Embryonic facial prominence (tissue), 1 donor: ENCODE measurements around the gene PCDHAC1.

ENCODE experiments used
- DNase-seq: peaks from one replicate; pipeline ENCODE4 v3.0.0-alpha.2; 2016; ENCODE audit errors: extremely low spot score

Gene PCDHAC1

DNA sequence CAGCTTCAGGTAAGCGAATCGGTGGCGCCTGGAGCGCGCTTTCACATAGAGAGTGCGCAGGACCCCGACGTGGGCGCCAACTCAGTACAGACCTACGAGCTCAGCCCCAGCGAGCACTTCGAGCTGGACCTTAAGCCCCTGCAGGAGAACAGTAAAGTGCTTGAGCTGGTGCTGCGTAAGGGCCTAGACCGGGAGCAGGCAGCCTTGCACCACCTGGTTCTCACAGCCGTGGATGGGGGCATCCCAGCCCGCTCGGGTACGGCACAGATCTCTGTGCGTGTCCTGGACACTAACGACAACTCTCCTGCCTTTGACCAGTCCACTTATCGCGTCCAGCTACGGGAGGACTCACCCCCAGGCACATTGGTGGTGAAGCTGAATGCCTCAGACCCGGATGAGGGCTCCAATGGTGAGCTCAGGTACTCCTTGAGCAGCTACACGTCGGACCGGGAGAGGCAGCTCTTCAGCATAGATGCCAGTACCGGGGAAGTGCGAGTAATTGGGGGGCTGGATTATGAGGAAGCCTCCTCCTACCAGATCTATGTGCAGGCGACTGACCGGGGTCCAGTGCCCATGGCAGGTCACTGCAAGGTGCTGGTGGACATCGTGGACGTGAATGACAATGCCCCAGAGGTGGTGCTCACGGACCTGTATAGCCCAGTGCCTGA, 41.3 kb downstream of the PCDHAC1 start:
- DNase-seq: no peak

DNA sequence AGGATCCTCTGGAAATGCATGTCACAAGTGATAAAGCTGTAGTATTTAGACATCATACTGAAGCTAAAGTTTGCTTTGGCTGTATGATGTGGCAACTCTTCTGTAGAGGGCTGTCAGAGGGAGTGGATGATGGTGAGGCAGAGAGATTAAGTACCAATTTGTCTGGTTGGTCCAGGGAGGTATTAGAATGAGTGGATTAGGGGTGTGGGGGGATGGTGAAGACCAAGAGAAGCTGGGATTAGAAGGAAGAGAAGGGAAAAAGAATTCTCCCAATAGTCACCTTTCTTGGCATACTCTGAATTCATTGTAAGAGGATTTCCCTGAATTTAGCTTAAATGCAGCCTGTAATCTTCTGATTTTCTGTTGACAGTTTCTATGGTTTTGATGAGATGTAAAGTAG, 43.8 kb downstream of the PCDHAC1 start:
- no peak for DNase-seq

DNA sequence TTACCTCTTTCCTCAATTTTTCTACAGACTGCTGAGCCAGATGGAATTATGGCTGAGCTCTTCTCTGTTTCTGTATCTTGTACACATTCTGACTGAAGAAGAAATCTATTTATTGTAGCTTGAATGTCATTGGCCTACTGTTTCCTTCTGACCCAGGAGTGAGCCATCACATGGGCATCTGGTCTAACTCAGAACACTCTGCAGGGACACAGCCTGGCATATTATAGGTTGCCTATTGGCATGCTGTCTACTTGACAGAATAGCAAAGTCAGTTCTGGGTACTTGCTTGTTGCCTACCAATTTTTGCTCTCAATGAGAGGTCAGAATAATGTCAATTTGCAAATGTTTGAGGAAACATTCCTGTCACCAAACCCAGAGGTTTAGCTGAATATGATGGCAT, 47.5 kb downstream of the PCDHAC1 start:
- DNase-seq: no peak

DNA sequence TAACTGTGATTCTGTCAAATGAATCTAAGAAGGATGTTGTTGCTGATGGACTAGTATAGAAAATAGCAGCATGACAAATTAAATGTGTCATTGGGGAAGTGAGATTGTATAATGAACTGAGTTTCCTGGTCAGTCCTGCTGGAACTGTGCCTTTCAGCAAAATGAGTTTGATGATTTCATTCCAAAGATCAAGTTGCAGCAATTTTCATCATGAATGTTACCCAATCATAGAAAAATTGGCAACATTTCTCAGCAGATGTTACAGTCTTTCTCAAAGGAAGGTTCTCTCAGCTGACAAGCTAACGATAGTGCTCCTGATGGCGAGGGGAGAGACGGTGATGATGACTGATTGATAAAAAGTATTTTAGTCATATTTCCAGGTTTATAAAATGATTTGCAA, 50.9 kb downstream of the PCDHAC1 start:
- no peak for DNase-seq

DNA sequence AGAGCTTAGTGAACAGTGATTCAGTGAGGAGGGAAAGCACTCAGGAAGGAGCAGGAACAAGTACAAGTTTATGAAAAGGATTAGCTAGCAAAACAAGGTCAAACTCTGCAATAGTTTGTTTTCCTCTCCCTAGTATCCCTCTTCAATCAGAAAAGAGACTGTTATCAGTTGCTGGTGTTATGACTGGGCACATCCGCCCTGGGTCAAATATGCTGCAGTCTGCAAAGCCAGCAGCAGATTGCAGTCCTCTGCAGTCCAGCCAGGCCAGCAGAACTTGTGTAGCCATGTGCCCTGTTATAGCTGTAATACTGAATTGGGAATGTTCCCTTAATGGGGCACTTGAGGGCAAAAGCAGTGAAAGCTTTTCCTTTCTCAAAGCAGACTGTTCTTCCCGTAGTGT, 52.2 kb downstream of the PCDHAC1 start:
- no peak for DNase-seq

DNA sequence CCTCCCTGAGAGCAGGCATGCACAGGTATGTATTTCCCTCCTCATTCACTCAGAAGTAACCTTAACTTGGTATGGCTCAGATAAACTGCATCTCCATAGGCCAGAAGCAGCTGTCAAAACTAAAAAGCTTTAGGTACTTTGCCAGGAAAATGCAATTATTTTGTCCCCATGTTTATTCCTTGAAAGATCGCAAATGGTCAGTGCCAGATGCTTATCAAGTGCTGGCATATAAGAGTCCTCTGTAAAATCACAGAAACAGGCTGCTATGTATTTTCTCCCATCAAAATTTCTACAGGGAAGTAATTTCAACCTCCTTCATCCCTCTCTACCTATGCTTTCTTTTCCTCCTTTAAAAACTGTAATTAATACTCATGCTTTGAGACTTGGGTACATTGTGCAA, 52.9 kb downstream of the PCDHAC1 start:
- DNase-seq: no peak
